CMK (cell line): ENCODE data around the gene LCN1.
"Not testable (repeated sequence)": the region's sequence is repeated elsewhere in the genome, so short reads cannot be mapped to it uniquely, and the experiment has no call there.

Source experiments
- DNase-seq: peaks from one replicate; pipeline ENCODE4 v3.0.0-alpha.2; 2010; ENCODE audit warnings: low read depth

LCN1 gene

DNA sequence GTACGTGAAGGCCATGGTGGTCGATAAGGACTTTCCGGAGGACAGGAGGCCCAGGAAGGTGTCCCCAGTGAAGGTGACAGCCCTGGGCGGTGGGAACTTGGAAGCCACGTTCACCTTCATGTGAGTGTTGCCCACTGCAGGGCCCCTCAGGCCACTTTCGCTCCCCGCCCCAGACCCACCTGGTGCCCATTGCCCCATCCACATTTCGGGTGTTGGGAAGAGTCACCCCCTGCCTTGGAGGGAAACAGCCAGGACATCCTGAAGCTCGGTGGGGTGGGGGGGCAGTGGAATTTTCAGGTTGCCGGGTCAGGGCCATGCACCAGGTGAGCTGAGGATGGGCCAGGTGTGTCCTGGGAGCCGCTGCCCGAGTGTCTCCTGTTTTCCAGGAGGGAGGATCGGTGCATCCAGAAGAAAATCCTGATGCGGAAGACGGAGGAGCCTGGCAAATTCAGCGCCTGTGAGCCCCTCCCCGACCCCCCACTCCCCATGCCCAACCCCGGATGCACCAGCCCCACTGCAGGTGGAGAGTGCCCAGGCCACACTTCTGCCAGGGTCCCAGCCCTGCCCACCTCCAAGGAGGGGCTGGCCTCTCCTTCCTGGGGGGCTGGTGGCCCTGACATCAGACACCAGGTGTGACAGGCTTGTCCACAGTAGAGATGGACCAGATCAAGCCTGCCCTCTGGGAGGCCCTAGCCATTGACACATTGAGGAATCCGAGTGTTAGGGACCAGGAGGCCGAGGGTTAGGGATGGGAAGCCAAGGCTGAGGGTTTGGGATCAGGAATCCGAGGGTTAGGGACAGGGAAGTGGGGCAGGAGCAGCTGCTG lies 25.8 kb downstream of the LCN1 start:
- DNase-seq, result not testable (repeated sequence)

DNA sequence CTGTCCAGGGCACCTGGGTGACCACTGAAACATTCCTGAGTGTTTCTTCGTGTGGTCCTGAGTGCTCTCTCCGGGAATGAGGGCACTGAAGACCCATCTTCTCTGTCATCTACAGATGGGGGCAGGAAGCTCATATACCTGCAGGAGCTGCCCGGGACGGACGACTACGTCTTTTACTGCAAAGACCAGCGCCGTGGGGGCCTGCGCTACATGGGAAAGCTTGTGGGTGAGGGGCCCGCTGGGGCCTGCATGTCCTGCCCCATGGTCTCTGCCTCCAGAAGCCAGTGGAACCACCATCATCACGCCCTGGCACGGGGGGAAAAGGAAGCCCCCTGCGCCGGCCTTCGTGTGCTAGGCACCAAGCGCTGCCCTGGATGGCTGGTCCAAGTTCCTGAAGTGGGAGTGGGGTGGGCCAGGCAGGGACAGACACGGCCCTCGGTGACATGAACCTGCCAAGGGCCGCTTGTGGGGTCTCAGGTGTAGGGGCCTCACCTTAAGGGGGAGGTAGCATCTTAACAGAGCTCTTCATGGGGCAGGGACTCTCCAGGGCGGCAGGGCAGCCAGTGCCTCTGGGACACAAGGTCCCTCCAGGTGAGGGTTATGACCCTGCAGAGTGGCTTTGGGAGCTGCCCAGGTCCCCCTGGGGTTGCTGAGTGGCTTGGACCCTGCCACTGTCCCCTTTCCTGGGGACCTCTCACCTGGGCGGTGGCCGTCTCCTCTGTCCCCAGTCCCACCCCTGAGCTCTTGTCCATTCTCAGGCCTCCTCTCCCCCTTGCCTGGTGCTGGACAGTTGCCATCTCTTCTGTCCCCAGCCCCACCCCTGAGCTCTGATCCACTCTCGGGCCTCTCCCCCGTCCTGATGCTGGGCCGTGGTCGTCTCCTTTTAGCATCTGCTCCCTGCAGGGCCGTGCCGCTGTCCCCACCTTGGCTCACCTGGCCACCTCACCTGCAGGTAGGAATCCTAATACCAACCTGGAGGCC lies 26.8 kb downstream of the LCN1 start:
- no peak for DNase-seq

DNA sequence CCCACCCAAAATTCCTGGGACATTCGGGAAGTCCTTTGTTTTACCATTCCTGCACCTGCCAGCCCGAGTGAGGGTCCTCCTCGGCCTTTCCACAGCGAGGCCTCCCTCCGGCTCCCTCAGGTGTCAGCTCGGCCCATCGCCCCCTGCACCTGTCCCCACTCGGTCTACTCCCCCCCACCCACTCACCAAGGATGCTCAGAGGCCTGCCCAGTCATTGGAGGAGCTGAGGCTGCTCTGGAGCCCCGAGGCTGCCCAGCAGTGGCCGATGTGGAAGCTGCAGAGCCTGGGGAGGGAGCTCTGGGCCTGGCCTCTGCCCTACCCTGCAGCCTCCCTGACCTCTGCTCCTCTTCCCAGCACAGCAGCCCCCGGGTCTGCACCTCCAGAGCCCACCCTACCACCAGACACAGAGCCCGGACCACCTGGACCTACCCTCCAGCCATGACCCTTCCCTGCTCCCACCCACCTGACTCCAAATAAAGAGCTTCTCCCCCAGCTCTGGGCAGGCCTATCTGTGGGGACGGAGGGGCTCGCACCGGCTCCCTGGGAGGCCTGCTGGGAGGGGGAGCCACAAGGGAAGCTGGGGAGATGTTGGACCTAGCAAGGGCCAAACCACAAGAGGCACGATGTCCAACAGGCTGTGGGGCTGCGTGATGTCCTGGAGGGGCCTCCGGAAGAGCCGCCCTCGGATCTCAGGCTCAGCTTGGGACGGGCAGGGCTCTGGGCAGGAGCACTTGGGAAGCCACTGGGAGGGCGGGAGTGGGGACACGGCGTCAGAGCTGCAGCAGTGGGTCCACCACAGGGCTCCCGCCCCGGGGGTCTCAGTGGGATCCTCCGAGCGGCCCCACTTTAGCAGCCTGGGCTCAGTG lies 28.5 kb downstream of the LCN1 start:
- not testable (repeated sequence) for DNase-seq

DNA sequence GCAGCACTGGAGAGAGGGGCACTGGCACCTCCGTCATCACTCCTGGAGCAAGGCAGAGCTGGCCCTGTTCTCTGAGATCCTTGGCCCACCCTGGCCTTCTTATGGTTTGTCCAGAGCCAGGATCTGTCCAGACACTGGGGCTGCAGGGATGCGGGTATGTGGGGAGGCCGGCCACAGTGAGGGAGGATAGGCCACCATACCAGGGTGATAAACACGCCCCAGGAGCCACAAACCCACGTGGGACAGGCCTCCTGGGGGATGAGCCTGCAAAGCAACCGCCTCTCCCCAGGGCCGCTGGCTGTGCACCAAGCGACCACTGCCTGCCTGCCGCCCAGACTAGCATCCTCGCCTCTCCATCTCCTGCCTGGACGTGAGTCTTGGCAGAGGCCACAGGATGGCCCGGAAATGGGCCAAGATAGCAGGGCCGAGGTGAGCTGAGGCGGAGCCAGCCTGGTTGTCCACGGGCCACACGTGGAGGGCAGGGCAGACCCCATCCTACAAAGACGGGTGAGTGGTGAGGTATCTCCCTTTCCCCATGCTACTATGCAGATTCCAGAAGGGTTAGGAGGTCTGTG lies 29.2 kb downstream of the LCN1 start:
- DNase-seq, result no peak

DNA sequence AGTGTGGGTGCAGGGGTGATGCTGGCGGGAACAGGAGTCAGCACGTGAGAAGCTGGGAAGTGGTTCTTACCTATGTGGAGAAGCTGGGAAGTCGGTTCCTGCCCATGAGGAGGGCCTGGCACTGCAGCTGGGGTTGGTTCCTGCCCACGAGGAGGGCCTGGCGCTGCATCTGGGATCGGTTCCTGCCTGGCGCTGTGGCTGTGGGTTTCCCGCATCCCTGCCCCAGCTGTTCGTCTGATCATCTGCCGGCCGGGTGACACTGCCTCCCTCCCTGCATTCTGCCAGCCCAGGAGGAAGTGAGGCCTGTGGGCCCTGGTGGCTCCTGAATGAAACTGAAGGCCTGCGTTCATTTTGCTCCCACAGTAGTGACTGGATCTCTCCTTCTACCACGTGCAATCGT lies 29.8 kb downstream of the LCN1 start:
- no peak for DNase-seq

DNA sequence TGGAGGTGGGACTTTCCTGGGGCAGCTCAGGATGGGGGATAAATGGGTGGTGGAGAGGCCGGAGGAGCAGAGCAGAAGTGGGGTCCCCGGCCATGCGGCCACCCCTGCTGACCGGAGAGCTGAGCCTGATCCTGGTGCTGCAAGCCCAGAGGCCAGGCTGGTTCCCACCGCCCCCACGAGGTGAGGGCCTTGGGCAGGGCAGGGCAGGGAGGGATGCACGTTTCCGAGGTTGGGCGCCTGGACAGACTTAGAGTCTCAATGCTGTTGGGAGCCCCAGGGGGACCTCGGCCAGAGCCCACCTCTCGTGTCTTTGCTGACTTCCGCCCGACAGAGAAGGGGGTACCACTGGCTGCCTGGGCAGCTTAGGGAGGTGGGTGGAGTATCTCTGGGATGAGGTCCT lies 30.2 kb downstream of the LCN1 start:
- DNase-seq, result no peak

DNA sequence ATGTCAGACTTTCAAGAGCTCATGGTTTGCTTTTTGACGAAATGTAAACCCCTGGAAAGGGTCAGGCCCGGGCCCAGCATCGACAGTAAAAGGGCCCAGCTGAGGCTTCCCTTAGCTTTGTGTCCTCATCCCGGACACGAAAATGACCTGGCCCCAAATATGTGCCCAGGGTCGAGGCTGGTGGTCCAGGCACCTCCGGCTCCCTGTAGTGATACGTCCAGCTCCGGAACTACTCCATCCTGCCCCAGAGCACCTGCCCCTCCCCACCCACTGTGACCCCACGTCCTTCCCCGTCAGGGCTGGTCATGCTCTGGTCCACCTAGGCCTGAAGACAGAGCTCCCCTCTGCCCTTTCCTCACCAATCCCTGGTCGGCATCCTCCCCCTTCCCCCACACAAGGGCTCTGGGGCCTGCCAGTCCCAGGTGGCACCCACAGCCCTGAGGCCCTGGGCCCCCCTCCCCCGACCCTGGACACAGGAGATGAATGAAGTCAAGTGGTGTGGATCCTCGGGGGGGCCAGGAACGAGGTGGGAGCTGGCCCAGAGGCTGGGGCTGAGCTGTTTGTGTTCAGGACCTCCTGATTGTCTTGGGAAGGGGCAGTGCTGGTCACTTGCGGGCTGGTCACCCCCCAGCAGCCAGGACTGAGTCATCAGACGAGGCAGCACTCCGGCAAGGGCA lies 30.9 kb downstream of the LCN1 start:
- DNase-seq, result no peak

DNA sequence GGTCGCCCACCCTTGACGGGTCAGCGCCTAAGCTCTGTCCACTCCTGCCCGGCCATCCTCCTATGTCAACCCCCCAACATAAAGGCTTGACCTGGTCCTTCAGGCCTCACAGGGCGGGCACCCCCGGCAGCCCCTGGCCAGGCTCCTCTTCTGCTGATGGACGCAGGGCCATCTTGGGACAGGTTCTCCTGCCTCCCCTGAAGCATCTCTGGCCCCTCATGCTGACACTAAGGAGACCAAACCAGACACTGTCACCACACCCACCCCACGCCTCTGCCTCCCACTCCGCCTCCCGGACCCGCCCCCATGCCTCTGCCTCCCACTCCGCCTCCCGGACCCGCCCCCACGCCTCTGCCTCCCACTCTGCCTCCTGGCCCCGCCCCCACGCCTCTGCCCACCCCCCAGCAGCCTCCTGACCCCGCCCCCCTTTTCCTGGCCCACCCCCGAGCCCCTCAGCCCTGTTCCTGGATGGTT lies 31.5 kb downstream of the LCN1 start:
- DNase-seq, result no peak

DNA sequence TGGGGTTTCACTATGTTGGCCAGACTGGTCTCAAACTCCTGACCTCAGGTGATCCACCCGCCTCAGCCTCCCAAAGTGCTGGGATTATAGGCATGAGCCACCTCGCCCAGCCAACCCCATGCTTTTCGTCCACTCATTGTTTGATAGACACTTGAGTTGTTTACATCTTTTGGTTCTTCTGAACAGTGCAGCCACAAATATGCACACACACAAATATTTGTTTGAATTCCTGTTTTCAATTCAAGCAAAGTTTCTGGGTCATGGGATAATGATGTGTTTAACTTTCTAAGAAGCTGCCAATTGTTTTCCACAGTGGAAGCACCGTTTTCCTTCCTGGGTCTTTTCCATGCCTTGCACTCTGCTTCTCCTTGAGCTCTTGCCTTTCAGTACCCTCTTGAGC lies 33.5 kb downstream of the LCN1 start:
- DNase-seq, result no peak

DNA sequence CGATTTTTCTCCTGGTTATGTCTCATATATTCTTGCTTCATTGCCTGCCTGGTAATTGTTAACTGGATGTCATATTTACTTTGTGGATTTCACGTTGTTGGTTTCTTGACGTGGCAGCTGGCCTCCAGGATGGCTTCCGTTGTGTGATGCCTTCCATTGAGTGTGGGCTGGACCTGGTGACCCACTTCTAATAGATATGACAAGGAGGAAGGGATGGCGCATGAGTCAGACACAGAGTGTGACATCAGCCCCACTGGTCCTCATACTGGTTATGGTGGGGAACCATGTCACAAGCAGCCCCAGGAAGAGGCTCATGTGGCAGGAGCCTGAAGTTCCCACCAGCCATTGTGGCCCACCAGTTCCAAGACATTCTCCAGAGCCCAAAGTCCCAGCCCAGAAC lies 34.0 kb downstream of the LCN1 start:
- DNase-seq, result no peak

DNA sequence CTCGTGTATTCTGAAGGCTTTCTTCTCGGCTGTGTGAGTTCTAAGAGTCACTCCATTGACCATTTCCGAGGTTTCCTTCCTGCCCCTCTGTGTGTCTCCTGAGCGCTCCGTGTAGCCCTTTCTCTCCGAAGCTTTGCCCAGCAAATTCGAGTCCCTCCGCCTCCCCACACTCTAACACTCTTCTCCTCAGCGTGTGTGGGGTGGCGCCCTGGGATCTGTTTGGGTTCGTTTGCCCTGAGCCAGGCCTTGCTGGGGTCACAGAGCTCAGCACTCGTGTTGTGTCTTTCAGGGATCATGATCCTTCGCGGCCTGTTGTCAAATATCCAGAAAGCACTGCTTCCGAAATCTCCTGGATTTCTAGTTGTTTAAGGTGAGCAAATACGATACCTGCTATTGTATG lies 34.7 kb downstream of the LCN1 start:
- no peak for DNase-seq

DNA sequence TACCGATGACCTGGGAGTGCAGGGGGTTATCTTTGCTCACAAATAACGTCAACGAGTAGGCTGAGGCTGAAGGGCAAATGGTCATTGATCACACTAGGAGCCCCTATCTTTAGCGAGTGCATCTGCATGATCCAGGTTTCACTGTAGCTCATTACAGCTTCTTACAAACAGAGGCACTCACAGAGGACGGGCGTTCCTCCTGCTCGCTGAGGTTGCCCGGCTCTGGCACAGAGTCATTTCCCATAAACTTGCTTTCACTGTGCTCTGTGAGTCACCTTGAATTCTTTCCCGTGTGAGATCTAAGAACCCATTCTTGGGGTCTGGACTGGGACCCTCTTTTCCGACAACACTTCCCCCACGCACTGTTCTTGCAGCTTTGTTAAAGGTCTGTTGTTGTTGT lies 38.4 kb downstream of the LCN1 start:
- DNase-seq, result no peak

DNA sequence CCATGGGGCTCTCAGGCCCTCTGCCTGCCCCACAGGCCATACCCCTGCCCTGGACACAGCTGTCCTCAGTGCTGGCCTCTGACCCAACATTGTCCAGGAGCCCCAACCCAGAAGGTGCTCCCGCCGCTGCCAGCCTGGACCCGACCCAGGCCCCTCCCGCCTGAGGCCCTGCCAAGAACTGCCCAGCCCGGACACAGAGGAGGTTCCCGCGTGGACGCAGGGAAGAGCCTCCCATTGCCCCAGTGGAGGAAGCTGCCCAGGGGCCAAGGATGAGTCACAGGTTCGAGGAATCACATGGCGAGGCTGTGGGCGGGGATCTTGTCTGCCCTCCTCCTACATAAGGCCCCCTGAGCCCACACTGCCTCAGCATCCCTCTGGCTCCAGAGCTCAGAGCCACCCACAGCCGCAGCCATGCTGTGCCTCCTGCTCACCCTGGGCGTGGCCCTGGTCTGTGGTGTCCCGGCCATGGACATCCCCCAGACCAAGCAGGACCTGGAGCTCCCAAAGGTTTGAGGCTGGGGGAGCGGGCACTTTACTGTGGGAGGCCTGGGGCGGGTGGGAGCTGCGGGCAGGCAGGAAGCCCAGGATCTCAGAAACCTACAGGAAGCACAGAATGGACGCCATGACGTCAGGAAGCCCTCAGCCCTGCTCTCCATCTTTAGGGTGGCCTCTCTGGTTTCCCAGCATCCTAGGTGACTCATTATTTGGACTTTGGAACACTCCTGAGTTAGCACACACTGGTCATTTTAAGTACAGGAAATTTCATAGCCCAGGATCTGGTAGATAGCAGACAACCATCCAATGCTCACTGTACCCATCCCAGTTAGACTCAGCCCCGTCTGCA lies 40.4 kb downstream of the LCN1 start, which contains the start of gene PAEP:
PAEP (plus strand) TSS at position 366 of the 844 bp plus-strand sequence.
- no peak for DNase-seq

DNA sequence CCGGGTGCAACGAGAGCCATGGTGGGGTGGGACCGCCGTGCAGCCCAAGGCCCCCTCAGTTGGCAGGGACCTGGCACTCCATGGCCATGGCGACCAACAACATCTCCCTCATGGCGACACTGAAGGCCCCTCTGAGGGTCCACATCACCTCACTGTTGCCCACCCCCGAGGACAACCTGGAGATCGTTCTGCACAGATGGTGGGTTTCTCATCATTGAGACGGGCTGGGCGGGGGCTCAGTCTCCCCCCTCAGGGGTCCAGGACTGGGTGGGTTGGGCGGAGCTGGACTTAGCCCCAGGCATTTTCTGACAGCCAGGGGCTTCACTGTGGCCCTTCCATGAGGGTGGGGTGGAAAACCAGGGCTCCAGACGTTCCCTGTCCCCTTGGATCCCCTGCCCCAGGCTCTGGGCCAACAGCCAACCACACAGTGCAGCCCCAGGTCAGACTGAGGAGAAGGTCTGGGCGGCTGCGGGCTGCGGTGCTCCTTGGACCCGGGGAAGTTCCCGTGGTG lies 41.0 kb downstream of the LCN1 start:
- no peak for DNase-seq

DNA sequence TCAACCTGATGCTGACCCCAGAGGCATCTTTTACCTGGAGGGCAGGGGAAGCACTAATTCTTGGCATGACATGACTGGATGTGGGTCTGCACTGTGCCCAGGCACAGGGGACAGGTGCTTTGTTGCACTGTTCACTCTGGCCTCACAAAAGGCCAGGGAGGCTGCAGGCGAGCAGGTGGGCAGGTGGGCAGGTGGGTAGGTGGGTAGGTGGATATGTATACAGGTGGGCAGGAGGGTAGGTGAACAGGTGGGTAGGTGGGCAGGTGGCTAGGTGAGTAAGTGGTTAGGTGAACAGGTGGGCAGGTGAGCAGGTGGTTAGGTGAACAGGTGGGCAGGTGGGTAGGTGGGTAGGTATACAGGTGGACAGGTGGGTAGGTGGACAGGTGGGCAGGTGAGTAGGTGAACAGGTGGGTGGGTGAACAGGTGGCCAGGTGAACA lies 41.8 kb downstream of the LCN1 start:
- DNase-seq, result no peak

DNA sequence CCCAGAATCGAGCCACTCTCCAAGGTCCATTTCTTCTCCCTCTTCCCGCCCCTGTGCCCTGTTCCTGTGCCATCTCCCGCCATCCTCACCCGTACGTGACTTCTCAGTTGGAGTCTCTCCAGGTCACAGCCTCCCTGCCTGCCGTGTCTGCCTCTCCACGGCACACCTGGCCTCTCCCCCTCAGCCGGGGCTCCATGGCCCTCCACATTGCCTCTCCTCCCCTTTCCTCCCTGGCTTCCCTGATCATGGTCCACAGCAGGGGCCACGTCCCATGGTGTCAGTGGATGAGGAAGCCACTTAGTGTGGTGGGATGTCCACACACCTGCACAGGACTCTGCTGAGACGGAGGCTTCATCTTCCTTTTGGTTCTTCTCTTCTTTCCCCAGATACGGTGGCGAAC lies 42.6 kb downstream of the LCN1 start:
- no peak for DNase-seq

DNA sequence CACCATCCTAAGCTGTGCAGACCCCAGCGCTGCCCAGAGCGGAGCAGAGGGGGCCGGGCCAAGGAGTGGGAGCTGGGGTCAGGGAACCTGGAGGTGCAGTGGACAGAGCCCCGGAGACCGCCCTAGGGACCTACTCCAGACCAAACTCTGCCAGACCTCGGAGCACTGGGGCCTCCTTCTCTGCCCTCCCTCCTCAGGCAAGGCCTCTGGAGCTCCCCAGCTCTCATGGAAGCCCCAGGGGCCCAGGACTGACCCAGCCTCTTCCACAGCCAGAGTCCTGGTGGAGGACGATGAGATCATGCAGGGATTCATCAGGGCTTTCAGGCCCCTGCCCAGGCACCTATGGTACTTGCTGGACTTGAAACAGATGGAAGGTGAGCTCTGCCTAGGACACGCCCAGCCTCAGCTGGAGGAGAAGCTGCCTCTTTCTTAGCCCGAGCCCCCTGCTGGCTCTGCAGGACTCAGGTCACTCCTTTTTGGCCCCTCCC lies 43.9 kb downstream of the LCN1 start:
- DNase-seq, result no peak

DNA sequence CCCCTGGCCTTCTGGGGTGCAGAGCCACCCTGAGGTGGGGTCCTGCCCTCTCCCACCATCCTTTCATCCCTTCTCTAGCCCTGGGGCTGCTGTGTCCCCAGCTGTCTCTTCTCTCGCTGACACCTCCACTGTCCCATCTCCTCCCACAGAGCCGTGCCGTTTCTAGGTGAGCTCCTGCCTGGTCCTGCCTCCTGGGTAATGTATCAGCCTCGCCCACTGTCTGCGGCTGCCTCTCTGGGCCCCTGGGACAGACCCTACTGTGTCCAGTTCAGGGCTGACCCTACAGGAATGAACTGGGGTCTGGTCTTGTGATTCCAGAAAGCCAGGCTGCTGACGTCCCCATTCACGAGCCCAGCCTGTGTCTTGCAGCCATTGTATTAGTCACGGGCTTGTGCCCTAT lies 44.4 kb downstream of the LCN1 start:
- DNase-seq, result no peak

DNA sequence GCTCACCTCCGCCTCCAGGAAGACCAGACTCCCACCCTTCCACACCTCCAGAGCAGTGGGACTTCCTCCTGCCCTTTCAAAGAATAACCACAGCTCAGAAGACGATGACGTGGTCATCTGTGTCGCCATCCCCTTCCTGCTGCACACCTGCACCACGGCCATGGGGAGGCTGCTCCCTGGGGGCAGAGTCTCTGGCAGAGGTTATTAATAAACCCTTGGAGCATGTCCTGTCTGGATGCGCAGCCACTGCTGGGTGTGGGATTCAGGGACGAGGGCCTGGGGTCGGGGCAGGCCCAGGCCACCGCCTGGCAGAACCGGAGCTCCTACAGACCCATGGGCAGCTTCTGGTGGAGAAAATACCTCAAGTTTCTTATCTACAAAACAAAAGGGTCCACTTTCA lies 45.3 kb downstream of the LCN1 start:
- DNase-seq, result no peak

DNA sequence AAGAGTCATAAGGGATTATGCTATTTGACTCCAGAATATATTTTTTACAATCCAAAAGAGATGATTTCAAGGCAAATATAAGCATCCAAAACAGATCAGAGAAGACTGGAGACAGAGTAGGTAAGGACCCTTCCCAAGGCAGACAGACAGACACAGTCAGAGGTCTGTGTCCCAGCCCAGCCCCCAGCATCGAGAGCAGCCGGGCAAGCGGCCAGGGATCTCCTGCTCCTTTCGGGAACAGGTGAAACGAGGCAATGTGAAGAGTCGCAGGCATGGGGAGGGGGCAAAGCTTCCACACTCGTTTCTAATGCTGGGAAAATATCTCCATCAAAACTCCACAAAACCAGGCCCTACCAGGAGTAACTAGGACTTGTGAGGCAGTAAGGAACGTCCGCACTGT lies 46.1 kb downstream of the LCN1 start:
- DNase-seq, result no peak
